Sigmoid colon (tissue), 3 donors: ENCODE data around the gene ARTN.

Experiments
- CTCF ChIP-seq, 4 experiments: fragments of 450-650 bp in 3 of 4; fragments of 200-600 bp in 1 of 4; IDR thresholded peaks; one replicate each; pipeline ENCODE4 v1.5.1; 2016 to 2019; ENCODE audit warnings: antibody characterized with exemption in 4 of 4, mild to moderate bottlenecking in 3 of 4, moderate library complexity in 2 of 4
- POLR2A ChIP-seq, 2 donors: fragments of 450-650 bp; IDR thresholded peaks; one replicate each; pipeline ENCODE4 v1.6.1; 2016; ENCODE audit warnings: antibody characterized with exemption in 2 of 2, mild to moderate bottlenecking in 2 of 2, moderate library complexity in 2 of 2

DNA sequence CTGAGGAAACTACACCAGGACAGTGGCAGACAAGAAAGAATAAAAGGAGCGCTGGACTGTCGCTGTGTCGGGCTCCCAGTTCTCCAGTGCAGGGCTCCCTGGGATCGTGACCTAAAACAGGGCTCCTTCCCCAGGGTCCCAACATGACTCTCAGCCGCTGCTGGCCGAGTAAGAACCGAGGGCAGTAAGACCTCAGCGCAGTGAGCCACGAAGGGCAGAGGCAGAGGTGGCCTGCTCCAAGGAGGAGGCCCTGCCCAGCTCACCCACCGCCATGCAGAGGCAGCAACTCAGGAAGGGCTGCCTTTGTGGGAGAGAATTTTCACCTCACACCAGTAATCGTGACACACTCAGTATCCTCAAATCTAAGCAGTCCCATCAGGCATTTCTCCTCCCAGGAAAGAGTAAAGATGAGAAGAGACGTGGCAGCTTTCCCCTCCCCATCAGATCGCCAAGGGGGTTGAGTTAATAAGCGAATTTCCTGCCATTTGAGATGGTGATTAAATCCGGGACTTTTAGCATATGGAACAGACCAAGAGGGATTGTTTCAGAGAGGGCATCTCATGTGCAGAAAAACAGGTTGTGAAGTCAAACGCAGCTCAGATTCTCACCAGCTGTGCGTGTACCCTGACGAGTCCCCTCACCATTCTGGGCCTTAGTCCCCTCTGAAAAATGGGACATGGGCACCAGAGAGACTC, 19.8 kb upstream of the ARTN start:
- no peak for TF ChIP-seq CTCF (IDR thresholded peaks at IDR 0.05)
- TF ChIP-seq POLR2A (IDR thresholded peaks at IDR 0.05), result no peak
